AG04450 (cell line): ENCODE data around the gene PKD2. TPM values are rescaled to one million over a fixed set of nuclear protein-coding genes. Genes with fewer than 3 reads are reported as not detected.

Source experiments
- CTCF ChIA-PET: fragments of 300-600, 350-600 bp; formaldehyde crosslinking; extraction: SDS; loops from one replicate; lab custom pipeline; 2022; ENCODE audit warnings: antibody characterized with exemption, inconsistent platforms; lab: Charles Lee
- POLR2A ChIA-PET: fragments of 350-600 bp; formaldehyde crosslinking; extraction: SDS; loops from one replicate; lab custom pipeline; 2021; ENCODE audit warnings: antibody characterized with exemption, inconsistent platforms; lab: Yijun Ruan, JAX
- DNase-seq: peaks from one replicate; pipeline ENCODE4 v3.0.0-alpha.2; 2011; ENCODE audit warnings: low read depth, low spot score
- H3K27ac ChIP-seq: one replicate; pipeline ENCODE4 v1.5.1; 2012; ENCODE audit warnings: low read depth, low read length, control low read depth
- H3K27me3 ChIP-seq: one replicate; pipeline ENCODE4 v1.6.0; 2012; ENCODE audit warnings: low read length; ENCODE audit not compliant: control insufficient read depth, insufficient read depth
- H3K4me3 ChIP-seq: 2 replicates; pipeline ENCODE4 v1.5.1; 2011; ENCODE audit warnings: mild to moderate bottlenecking, low read depth, low read length, control low read depth
- H3K9me3 ChIP-seq: 2 replicates; pipeline ENCODE4 v1.5.1; 2012; ENCODE audit warnings: low read length; ENCODE audit not compliant: control insufficient read depth, insufficient read depth
- polyA plus RNA-seq: library from polyadenylated mRNA; depleted of rRNA; stranded (reverse); fragments of >200 nt; gene quantifications from 2 replicates; pipeline ENCODE4 v1.2.3, GENCODE V29; 2011
- TF ChIP-seq, protein P1 (sequence below): IDR thresholded peaks from 2 replicates; pipeline ENCODE4 v1.5.1; 2011; ENCODE audit warnings: low read depth, low read length, control low read depth, inconsistent platforms

Gene PKD2
- polyA plus RNA-seq, 1 experiment = 65.1 TPM

DNA sequence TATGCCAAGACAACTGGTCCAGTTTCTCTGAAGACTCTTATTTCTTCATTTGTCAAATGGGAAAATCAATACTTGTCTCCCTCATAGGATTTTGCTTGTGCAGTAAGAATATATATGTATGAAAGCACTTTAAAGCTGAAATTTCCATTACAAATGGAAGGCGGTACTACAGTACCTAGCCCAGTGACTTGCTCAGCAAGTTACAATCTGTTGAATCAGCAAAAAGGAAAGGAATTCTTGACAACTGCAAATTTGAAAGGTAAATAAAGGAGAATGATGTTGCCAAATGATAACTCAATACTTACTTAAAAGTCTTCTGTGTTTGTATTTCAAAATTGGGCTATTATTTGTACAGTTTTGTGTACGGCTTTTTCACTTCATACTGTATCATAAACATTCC is 71.1 kb downstream of the PKD2 start:
- ChIA-PET POLR2A (no interaction called here), CTCF (no interaction called here)
- TF ChIP-seq, protein P1, sequence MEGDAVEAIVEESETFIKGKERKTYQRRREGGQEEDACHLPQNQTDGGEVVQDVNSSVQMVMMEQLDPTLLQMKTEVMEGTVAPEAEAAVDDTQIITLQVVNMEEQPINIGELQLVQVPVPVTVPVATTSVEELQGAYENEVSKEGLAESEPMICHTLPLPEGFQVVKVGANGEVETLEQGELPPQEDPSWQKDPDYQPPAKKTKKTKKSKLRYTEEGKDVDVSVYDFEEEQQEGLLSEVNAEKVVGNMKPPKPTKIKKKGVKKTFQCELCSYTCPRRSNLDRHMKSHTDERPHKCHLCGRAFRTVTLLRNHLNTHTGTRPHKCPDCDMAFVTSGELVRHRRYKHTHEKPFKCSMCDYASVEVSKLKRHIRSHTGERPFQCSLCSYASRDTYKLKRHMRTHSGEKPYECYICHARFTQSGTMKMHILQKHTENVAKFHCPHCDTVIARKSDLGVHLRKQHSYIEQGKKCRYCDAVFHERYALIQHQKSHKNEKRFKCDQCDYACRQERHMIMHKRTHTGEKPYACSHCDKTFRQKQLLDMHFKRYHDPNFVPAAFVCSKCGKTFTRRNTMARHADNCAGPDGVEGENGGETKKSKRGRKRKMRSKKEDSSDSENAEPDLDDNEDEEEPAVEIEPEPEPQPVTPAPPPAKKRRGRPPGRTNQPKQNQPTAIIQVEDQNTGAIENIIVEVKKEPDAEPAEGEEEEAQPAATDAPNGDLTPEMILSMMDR = no peak
- Histone ChIP-seq H3K9me3 (no peaks in the 10 kb centered on the region), H3K27ac (no peak overlapping the region), H3K27me3 (no peaks in the 10 kb centered on the region), H3K4me3 (no peak overlapping the region)
- DNase-seq = no peak

DNA sequence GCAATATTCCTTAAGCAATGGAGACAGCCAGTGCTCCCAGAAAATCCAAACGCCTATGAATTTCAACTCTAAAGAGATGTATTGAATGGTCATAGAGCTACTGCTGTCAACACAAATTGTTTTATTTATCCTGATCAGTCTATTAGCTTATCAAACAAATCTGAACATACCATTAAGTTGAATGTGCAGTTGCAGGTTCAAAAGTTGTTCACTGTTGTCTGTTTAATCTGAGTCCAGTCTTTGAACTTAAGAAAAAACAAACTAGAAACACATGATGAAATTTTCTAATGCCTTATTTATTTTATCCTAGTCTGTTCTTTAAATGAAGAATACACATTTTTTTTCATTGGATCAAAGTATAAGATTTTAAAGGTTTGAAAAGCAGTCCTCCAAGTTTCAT is 73.2 kb downstream of the PKD2 start:
- no peak overlapping the region for H3K4me3 ChIP-seq
- no peak for DNase-seq
- H3K27ac ChIP-seq = no peak overlapping the region
- CTCF ChIA-PET = interaction anchor here (0.7 kb wide), 1 partner anchor 131 kb away, joined by 4 read pairs; no protein-coding TSS in a partner anchor
- POLR2A ChIA-PET = no interaction called here
- no peaks in the 10 kb centered on the region for H3K9me3 ChIP-seq
- TF ChIP-seq, protein P1 = no peak
- no peaks in the 10 kb centered on the region for H3K27me3 ChIP-seq

DNA sequence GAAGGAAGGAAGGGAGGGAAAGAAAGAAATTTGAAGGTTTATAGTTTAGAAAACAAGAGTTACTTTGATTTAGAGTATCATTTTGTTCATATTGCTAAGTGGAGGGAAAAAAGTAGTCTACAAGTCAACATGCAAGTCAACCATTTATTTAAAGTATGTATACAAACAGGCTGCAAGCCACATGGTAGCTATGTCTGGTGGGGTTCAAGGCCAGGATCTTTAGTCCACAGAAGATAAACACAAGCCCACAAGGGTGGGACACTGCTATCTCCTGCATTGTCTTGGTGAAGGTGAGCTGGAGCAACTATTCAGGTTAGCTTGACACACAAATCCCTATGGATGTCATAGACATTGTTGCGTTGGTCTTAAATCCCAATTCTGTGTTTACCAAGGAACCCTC is 79.6 kb downstream of the PKD2 start:
- TF ChIP-seq, protein P1 = no peak
- no peak for DNase-seq
- no peaks in the 10 kb centered on the region for H3K9me3 ChIP-seq
- POLR2A ChIA-PET = no interaction called here
- H3K27me3 ChIP-seq = no peaks in the 10 kb centered on the region
- H3K27ac ChIP-seq = no peak overlapping the region
- CTCF ChIA-PET = interaction anchor here (0.9 kb wide), 1 partner anchor 125 kb away, joined by 4 read pairs; no protein-coding TSS in a partner anchor
- no peak overlapping the region for H3K4me3 ChIP-seq

DNA sequence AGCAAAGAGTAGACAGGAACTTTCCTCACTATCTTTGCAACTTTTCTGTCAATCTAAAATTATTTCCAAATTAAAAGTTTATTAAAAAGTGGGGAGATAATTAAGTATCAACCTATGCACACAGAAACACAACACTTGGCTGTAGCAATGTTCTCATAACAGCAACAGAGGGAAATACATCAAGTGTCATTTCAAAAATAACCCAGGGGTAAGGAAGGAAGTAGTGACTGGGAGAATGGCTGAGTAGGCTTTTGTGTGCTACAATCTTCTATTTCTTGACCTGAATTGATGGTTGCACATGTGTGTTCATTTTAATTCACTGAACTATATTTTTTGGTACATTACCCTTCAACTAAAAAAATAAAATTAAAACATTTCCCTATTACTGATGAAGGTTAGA is 83.5 kb downstream of the PKD2 start:
- Histone ChIP-seq H3K27me3 (no peaks in the 10 kb centered on the region), H3K27ac (no peak overlapping the region), H3K9me3 (no peaks in the 10 kb centered on the region), H3K4me3 (no peak overlapping the region)
- CTCF ChIA-PET = no interaction called here
- DNase-seq = no peak
- POLR2A ChIA-PET = no interaction called here
- TF ChIP-seq, protein P1 = no peak

DNA sequence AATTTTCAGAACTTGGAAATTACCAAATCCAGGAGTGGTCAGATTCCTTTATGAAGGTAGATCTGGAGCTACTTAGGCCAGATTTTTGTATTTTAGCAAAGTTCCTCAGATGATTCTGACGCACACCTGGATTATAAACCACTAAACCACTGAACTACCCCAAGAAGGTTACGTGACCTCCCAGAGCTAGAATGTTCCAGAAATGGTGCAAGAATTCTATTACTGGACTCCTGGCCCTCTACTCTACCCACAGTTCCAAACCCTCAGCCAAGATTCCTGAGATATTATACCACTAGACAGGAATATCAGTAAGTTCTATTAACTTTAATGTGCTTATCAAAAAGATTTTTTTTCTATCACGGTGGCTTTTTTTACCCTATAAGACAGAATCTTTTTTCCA is 83.9 kb downstream of the PKD2 start:
- CTCF ChIA-PET = no interaction called here
- no peaks in the 10 kb centered on the region for H3K27me3 ChIP-seq
- TF ChIP-seq, protein P1 = no peak
- H3K9me3 ChIP-seq = no peaks in the 10 kb centered on the region
- POLR2A ChIA-PET = no interaction called here
- no peak overlapping the region for H3K4me3 ChIP-seq
- no peak overlapping the region for H3K27ac ChIP-seq
- DNase-seq = no peak
